Astrocyte of the hippocampus (primary cell): Measurements from ENCODE around the gene CDHR3.

Source experiments
- DNase-seq: peaks from one replicate; pipeline ENCODE4 v3.0.0; 2011; ENCODE audit warnings: low read depth, low spot score

CDHR3 gene

GRCh38 chr7:106064771-106065574 lies 101.9 kb downstream of the CDHR3 start:
- peak; percentile 97 for DNase-seq

- peak; percentile 50 for DNase-seq
These were observed 102.8 kb downstream of the CDHR3 start for GRCh38 chr7:106065575-106066500.

GRCh38 chr7:106067678-106068077 lies 104.6 kb downstream of the CDHR3 start:
- DNase-seq, result no peak

- DNase-seq, result no peak
These were observed 105.5 kb downstream of the CDHR3 start for GRCh38 chr7:106068538-106068961.

- DNase-seq, result no peak
These were observed 105.9 kb downstream of the CDHR3 start for GRCh38 chr7:106068986-106069385.

GRCh38 chr7:106069471-106070200 lies 106.6 kb downstream of the CDHR3 start:
- no peak for DNase-seq

GRCh38 chr7:106070201-106070551 lies 107.1 kb downstream of the CDHR3 start:
- peak; percentile 63 for DNase-seq

GRCh38 chr7:106070567-106071254 lies 107.6 kb downstream of the CDHR3 start:
- no peak for DNase-seq

- DNase-seq, result no peak
These were observed 108.4 kb downstream of the CDHR3 start for GRCh38 chr7:106071356-106071998.

GRCh38 chr7:106071999-106072714 lies 109.1 kb downstream of the CDHR3 start:
- peak; percentile 25 for DNase-seq

- DNase-seq, result no peak
These were observed 109.6 kb downstream of the CDHR3 start for GRCh38 chr7:106072715-106073091.

- no peak for DNase-seq
These were observed 110.6 kb downstream of the CDHR3 start for GRCh38 chr7:106073701-106074100.

GRCh38 chr7:106074257-106074656 lies 111.2 kb downstream of the CDHR3 start:
- DNase-seq, result no peak

- peak; percentile 79 for DNase-seq
These were observed 112.9 kb downstream of the CDHR3 start for GRCh38 chr7:106075937-106076336.

GRCh38 chr7:106076537-106076936 lies 113.5 kb downstream of the CDHR3 start:
- DNase-seq, result no peak

GRCh38 chr7:106080300-106080987 lies 117.4 kb downstream of the CDHR3 start:
- no peak for DNase-seq

- DNase-seq, result no peak
These were observed 119.2 kb downstream of the CDHR3 start for GRCh38 chr7:106082087-106082854.
